ELF-1 (cell line): Measurements from ENCODE around the gene KNDC1.

Source experiments
- DNase-seq: peaks from one replicate; pipeline ENCODE4 v3.0.0-alpha.2; 2016; ENCODE audit warnings: low read depth, low spot score

KNDC1 gene

GRCh38 chr10:133274751-133275683 is 115.0 kb downstream of the KNDC1 start:
- peak; percentile 57 for DNase-seq

GRCh38 chr10:133275684-133276092 is 115.7 kb downstream of the KNDC1 start:
- peak; percentile 50 for DNase-seq
